Esophagus muscularis mucosa (tissue), 4 donors: ENCODE results near the gene TM4SF20. TPM values are rescaled to one million over a fixed set of nuclear protein-coding genes. Genes with fewer than 3 reads are reported as not detected.
"Not testable (repeated sequence)": the region's sequence is repeated elsewhere in the genome, so short reads cannot be mapped to it uniquely, and the experiment has no call there.

Experiments
- DNase-seq: peaks from one replicate; pipeline ENCODE4 v3.0.0-alpha.2; 2017; ENCODE audit errors: extremely low spot score
- H3K27ac ChIP-seq, 4 donors: fragments of 200-600 bp; sonication (generic); replicated peaks in 1 of 4; 1 replicate in 3 of 4; 2 replicates in 1 of 4; pipeline ENCODE4 v1.5.1; 2016 to 2019; ENCODE audit warnings: mild to moderate bottlenecking in 1 of 4
- H3K27me3 ChIP-seq, 4 donors: fragments of 200-600 bp; sonication (generic); one replicate each; pipeline versions ENCODE4 v1.5.1 to v1.6.0; 2016 to 2019
- H3K36me3 ChIP-seq, 4 donors: fragments of 200-600 bp; sonication (generic); one replicate each; pipeline ENCODE4 v1.5.1; 2016 to 2019
- H3K4me1 ChIP-seq, 4 donors: fragments of 200-600 bp; sonication (generic); one replicate each; pipeline ENCODE4 v1.5.1; 2016 to 2019
- H3K4me3 ChIP-seq, 4 donors: fragments of 200-600 bp; sonication (generic); 1 replicate in 2 of 4; 2 replicates in 2 of 4; pipeline ENCODE4 v1.5.1; 2016 to 2019; ENCODE audit warnings: mild to moderate bottlenecking in 4 of 4, moderate library complexity in 1 of 4
- H3K9me3 ChIP-seq, 4 donors: fragments of 200-600 bp; sonication (generic); 1 replicate in 3 of 4; 2 replicates in 1 of 4; pipeline ENCODE4 v1.5.1; 2016 to 2019
- CTCF ChIP-seq, 3 experiments: fragments of 200-600 bp in 2 of 3; fragments of 450-650 bp in 1 of 3; sonication (generic) in 2 of 3; IDR thresholded peaks; one replicate each; pipeline ENCODE4 v1.5.1; 2017 to 2019; ENCODE audit warnings: antibody characterized with exemption in 3 of 3, mild to moderate bottlenecking in 2 of 3, moderate library complexity in 1 of 3
- EP300 ChIP-seq: sonication (generic); formaldehyde crosslinking; IDR thresholded peaks from one replicate; pipeline ENCODE4 v1.6.1; 2017; ENCODE audit warnings: antibody characterized with exemption
- POLR2A ChIP-seq: fragments of 450-650 bp; IDR thresholded peaks from one replicate; pipeline ENCODE4 v1.6.1; 2017; ENCODE audit warnings: antibody characterized with exemption, moderate library complexity, mild to moderate bottlenecking, low read depth
- POLR2AphosphoS5 ChIP-seq, 2 donors: sonication (generic); formaldehyde crosslinking; IDR thresholded peaks; one replicate each; pipeline ENCODE4 v1.6.1; 2017; ENCODE audit warnings: antibody characterized with exemption in 2 of 2
- WGBS: methylation state at CpG from one replicate; pipeline ENCODE4 v1.1.5; 2018; 5-methylcytosine and 5-hydroxymethylcytosine counted together
- intact Hi-C: fragments of 100-400 bp; cut with DNase I; formaldehyde crosslinking; loops from one replicate; pipeline ENCODE4 v1.15.1; 2023
- total RNA-seq, 4 donors: library from RNA; depleted of rRNA; stranded (reverse); fragments of >200 nt; gene quantifications; one replicate each; pipeline versions ENCODE4 v1.1.0 to v1.2.1, GENCODE V29; 2016

TM4SF20 gene
- total RNA-seq, 4 donors from 2014 or later, result not detected

GRCh38 chr2:227388537-227389011 lies 9.5 kb upstream of the TM4SF20 start:
- no peaks in the 10 kb centered on the region for H3K4me1 ChIP-seq
- 74% methylated on average over 7 of the region's 7 CpGs for WGBS
- H3K36me3 ChIP-seq, result no peaks in the 10 kb centered on the region
- DNase-seq, result no peak
- H3K27me3 ChIP-seq, result no peaks in the 10 kb centered on the region
- H3K4me3 ChIP-seq, result no peak overlapping the region
- TF ChIP-seq POLR2AphosphoS5 (IDR thresholded peaks at IDR 0.05), result no peak
- no peak for TF ChIP-seq EP300
- no peak for TF ChIP-seq POLR2A
- TF ChIP-seq CTCF (IDR thresholded peaks at IDR 0.05), result no peak
- no peak overlapping the region for H3K27ac ChIP-seq
- intact Hi-C loops, result no loop called here
- peaks cover 0 to 7% (median 0%) of the 10 kb centered on the region in 4 donors for H3K9me3 ChIP-seq

- H3K36me3 ChIP-seq, DNase-seq, H3K27ac ChIP-seq, intact Hi-C loops, H3K27me3 ChIP-seq, H3K9me3 ChIP-seq, H3K4me3 ChIP-seq, H3K4me1 ChIP-seq: not testable (repeated sequence)
- WGBS, result 91% methylated on average over 6 of the region's 7 CpGs
These were observed 8.5 kb upstream of the TM4SF20 start, which contains the start of gene SCYGR1 for GRCh38 chr2:227387583-227387982. Gene SCYGR1, minus strand, starts transcription at chr2:227387949. Its CDS starts 0 bp downstream, at chr2:227387949.

GRCh38 chr2:227386630-227387029 lies 7.5 kb upstream of the TM4SF20 start:
- Histone ChIP-seq H3K9me3 (peaks cover 0 to 7% (median 0%) of the 10 kb centered on the region in 4 donors), H3K27me3 (no peaks in the 10 kb centered on the region), H3K4me1 (no peaks in the 10 kb centered on the region), H3K27ac (no peak overlapping the region), H3K4me3 (no peak overlapping the region), H3K36me3 (no peaks in the 10 kb centered on the region)
- 71% methylated on average over 6 of the region's 6 CpGs for WGBS
- TF ChIP-seq EP300, result no peak
- TF ChIP-seq POLR2AphosphoS5 (IDR thresholded peaks at IDR 0.05), result no peak
- no peak for TF ChIP-seq CTCF (IDR thresholded peaks at IDR 0.05)
- TF ChIP-seq POLR2A, result no peak
- intact Hi-C loops, result no loop called here
- DNase-seq, result no peak

- TF ChIP-seq EP300 (no peak), POLR2AphosphoS5 (IDR thresholded peaks at IDR 0.05) (no peak), POLR2A (no peak), CTCF (IDR thresholded peaks at IDR 0.05) (no peak)
- no peak for DNase-seq
These were observed 4.6 kb upstream of the TM4SF20 start for GRCh38 chr2:227383686-227384085.

GRCh38 chr2:227382241-227382835 lies 3.2 kb upstream of the TM4SF20 start:
- not testable (repeated sequence) for H3K27ac ChIP-seq

More at GRCh38 chr2:227383686-227384085, 4.6 kb upstream of the TM4SF20 start:
- no peak overlapping the region for H3K4me3 ChIP-seq
- H3K9me3 ChIP-seq, result no peaks in the 10 kb centered on the region
- H3K36me3 ChIP-seq, result no peaks in the 10 kb centered on the region
- H3K27ac ChIP-seq, result no peak overlapping the region
- intact Hi-C loops, result no loop called here
- no peaks in the 10 kb centered on the region for H3K4me1 ChIP-seq
- WGBS, result 56% methylated on average over 3 of the region's 3 CpGs
- peaks cover 0 to 6% (median 0%) of the 10 kb centered on the region in 4 donors for H3K27me3 ChIP-seq

GRCh38 chr2:227378371-227378782 lies 729 bp downstream of the TM4SF20 start:
- TF ChIP-seq POLR2AphosphoS5 (IDR thresholded peaks at IDR 0.05), result no peak
- TF ChIP-seq POLR2A, result no peak
- TF ChIP-seq EP300, result no peak
- no peak for TF ChIP-seq CTCF (IDR thresholded peaks at IDR 0.05)
- H3K9me3 ChIP-seq, result no peaks in the 10 kb centered on the region
- H3K36me3 ChIP-seq, result no peaks in the 10 kb centered on the region
- no peak overlapping the region for H3K27ac ChIP-seq
- H3K27me3 ChIP-seq, result peaks cover 0 to 6% (median 0%) of the 10 kb centered on the region in 4 donors
- H3K4me3 ChIP-seq, result no peak overlapping the region
- intact Hi-C loops, result no loop called here
- 86% methylated on average over 4 of the region's 4 CpGs for WGBS
- DNase-seq, result no peak
- H3K4me1 ChIP-seq, result no peaks in the 10 kb centered on the region

More at GRCh38 chr2:227382241-227382835, 3.2 kb upstream of the TM4SF20 start:
- H3K27me3 ChIP-seq, H3K4me1 ChIP-seq, H3K36me3 ChIP-seq, intact Hi-C loops, H3K9me3 ChIP-seq, H3K4me3 ChIP-seq, DNase-seq: not testable (repeated sequence)
- WGBS, result 89% methylated on average over 2 of the region's 2 CpGs
